ENCODE results near the gene LSAMP.

- TF ChIP-seq RAD21 (conservative IDR thresholded peaks at IDR 0.05 in 1 of 2, IDR thresholded peaks at IDR 0.05 in 1 of 2) (no peak), CTCF (IDR thresholded peaks at IDR 0.05) (no peak), POLR2A (IDR thresholded peaks at IDR 0.05; ENCODE audit: low read length) (no peak), CBX8 (IDR thresholded peaks at IDR 0.05) (no peak), ATOH8 (CRISPR knock-in tag; IDR thresholded peaks at IDR 0.05; ENCODE audit: low read depth) (no peak), REST (IDR thresholded peaks at IDR 0.05) (no peak), RFX5 (IDR thresholded peaks at IDR 0.05) (no peak), MAFK (IDR thresholded peaks at IDR 0.05; ENCODE audit: partially characterized antibody) (no peak), PBX3 (IDR thresholded peaks at IDR 0.05) (no peak), KDM5A (IDR thresholded peaks at IDR 0.05) (no peak), SMC3 (IDR thresholded peaks at IDR 0.05) (no peak), JUN (IDR thresholded peaks at IDR 0.05) (no peak), RNF2 (IDR thresholded peaks at IDR 0.05; ENCODE audit: borderline replicate concordance, low read depth) (no peak)
These were observed 655.8 kb downstream of the LSAMP start for GRCh38 chr3:115789481-115789880.
